MM.1S (cell line): ENCODE data around the gene TMPRSS15.

Experiments
- DNase-seq: peaks from one replicate; pipeline ENCODE4 v3.0.0-alpha.2; 2015
- H2AFZ ChIP-seq: fragments of 300-600 bp; sonication (generic); 2 replicates; pipeline ENCODE4 v1.6.0; 2016; ENCODE audit warnings: antibody characterized with exemption, low read length
- H3F3A ChIP-seq: fragments of 300-600 bp; sonication (generic); 2 replicates; pipeline ENCODE4 v1.6.1; 2016; ENCODE audit warnings: mild to moderate bottlenecking, antibody characterized with exemption, low read length, moderate library complexity, mixed read lengths; ENCODE audit not compliant: insufficient read depth
- H3K27ac ChIP-seq: fragments of 300-600 bp; sonication (generic); 2 replicates; pipeline ENCODE4 v1.5.1; 2016; ENCODE audit warnings: mild to moderate bottlenecking, low read length
- H3K27me3 ChIP-seq: fragments of 300-600 bp; sonication (generic); replicated peaks from 2 replicates; pipeline ENCODE4 v1.6.0; 2016; ENCODE audit warnings: low read length; ENCODE audit not compliant: insufficient read depth
- H3K36me3 ChIP-seq: fragments of 300-600 bp; sonication (generic); replicated peaks from 2 replicates; pipeline ENCODE4 v1.6.1; 2016; ENCODE audit warnings: mild to moderate bottlenecking, low read length, mixed read lengths; ENCODE audit not compliant: insufficient read depth
- H3K4me1 ChIP-seq: fragments of 300-600 bp; sonication (generic); 2 replicates; pipeline ENCODE4 v1.6.1; 2016; ENCODE audit warnings: low read length, mixed read lengths
- H3K4me2 ChIP-seq: fragments of 300-600 bp; sonication (generic); 2 replicates; pipeline ENCODE4 v1.6.0; 2016; ENCODE audit warnings: low read depth, low read length
- H3K4me3 ChIP-seq: fragments of 300-600 bp; sonication (generic); 2 replicates; pipeline ENCODE4 v1.5.1; 2016; ENCODE audit warnings: low read length, mixed read lengths
- H3K79me2 ChIP-seq: fragments of 300-600 bp; sonication (generic); 2 replicates; pipeline ENCODE4 v1.6.1; 2016; ENCODE audit warnings: mixed run types, low read length, mixed read lengths
- H3K9ac ChIP-seq: fragments of 300-600 bp; sonication (generic); 2 replicates; pipeline ENCODE4 v1.6.1; 2016; ENCODE audit warnings: low read length, mixed read lengths
- H3K9me2 ChIP-seq: fragments of 300-600 bp; sonication (generic); replicated peaks from 2 replicates; pipeline ENCODE4 v1.6.1; 2016; ENCODE audit warnings: mild to moderate bottlenecking, low read length, mixed read lengths; ENCODE audit not compliant: insufficient read depth
- H3K9me3 ChIP-seq: fragments of 300-600 bp; sonication (generic); replicated peaks from 2 replicates; pipeline ENCODE4 v1.6.1; 2016; ENCODE audit warnings: mild to moderate bottlenecking, low read length, mixed read lengths; ENCODE audit not compliant: insufficient read depth
- H4K20me1 ChIP-seq: fragments of 300-600 bp; sonication (generic); 2 replicates; pipeline ENCODE4 v1.6.1; 2016; ENCODE audit warnings: mild to moderate bottlenecking, low read length, moderate library complexity, mixed read lengths; ENCODE audit not compliant: insufficient read depth
- CTCF ChIP-seq: fragments of 300-600 bp; sonication (generic); IDR thresholded peaks from 2 replicates; pipeline ENCODE4 v1.5.1; 2016; ENCODE audit warnings: antibody characterized with exemption, low read length, mixed read lengths
- EZH2 ChIP-seq: fragments of 300-600 bp; sonication (generic); optimal IDR thresholded peaks from 2 replicates; pipeline ENCODE3; 2017; ENCODE audit warnings: low read depth, mild to moderate bottlenecking, antibody characterized with exemption, low read length, mixed read lengths
- EZH2phosphoT487 ChIP-seq: fragments of 300-600 bp; sonication (generic); IDR thresholded peaks from 2 replicates; pipeline ENCODE4 v1.6.1; 2018; ENCODE audit warnings: antibody characterized with exemption, low read length

Gene TMPRSS15

DNA sequence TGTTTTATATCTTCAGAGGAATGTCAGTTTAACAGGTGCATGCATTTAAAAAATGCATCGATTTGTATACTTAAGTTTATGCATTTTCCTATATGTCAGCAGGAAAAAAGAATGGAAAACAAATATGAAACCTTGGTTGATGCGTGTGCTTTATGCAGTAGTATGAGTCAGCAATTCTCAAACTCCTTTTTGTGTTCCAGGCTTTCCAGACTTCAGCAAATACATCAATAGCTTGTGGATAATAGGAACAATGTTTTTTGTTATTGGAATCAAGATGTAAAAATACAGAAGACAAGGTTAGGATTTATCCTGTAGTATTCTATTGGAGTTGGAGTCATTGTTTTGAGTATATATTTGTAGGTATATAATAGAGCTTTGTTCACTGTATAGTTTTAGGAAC lies 113.7 kb downstream of the TMPRSS15 start:
- Histone ChIP-seq H3K27me3 (no peaks in the 10 kb centered on the region), H4K20me1 (no peaks in the 10 kb centered on the region)
- no peak for DNase-seq

GRCh38 chr21:18285379-18285778 lies 118.2 kb downstream of the TMPRSS15 start:
- TF ChIP-seq CTCF: no peak
- TF ChIP-seq EZH2phosphoT487: no peak
- TF ChIP-seq EZH2: no peak
- no peaks in the 10 kb centered on the region for H3K9me2 ChIP-seq
- H3K4me1 ChIP-seq: peaks cover 38% of the 10 kb centered on the region
- H3K79me2 ChIP-seq: no peaks in the 10 kb centered on the region
- peak overlapping the region; percentile 64 for H3K4me2 ChIP-seq
- H3K9ac ChIP-seq: peak overlapping the region; percentile 55
- peak overlapping the region; percentile 29 for H3K4me3 ChIP-seq
- no peaks in the 10 kb centered on the region for H3K36me3 ChIP-seq
- no peaks in the 10 kb centered on the region for H3K27me3 ChIP-seq
- H3F3A ChIP-seq: peaks cover 22% of the 10 kb centered on the region
- DNase-seq: peak; percentile 86
- 0 out of 2 replicates have a peak overlapping the region, but pooled peaks have one; percentile 20 for H2AFZ ChIP-seq
- peak overlapping the region; percentile 94 for H3K27ac ChIP-seq
- H3K9me3 ChIP-seq: no peaks in the 10 kb centered on the region
- no peaks in the 10 kb centered on the region for H4K20me1 ChIP-seq

More for the DNA sequence above, 113.7 kb downstream of the TMPRSS15 start:
- H3K36me3 ChIP-seq: no peaks in the 10 kb centered on the region
- H3K79me2 ChIP-seq: no peaks in the 10 kb centered on the region
- H3K9me2 ChIP-seq: no peaks in the 10 kb centered on the region
- no peak overlapping the region for H3K4me2 ChIP-seq
- H2AFZ ChIP-seq: no peak overlapping the region
- TF ChIP-seq EZH2phosphoT487 (no peak), CTCF (no peak), EZH2 (no peak)
- no peak overlapping the region for H3K9ac ChIP-seq
- no peak overlapping the region for H3K4me3 ChIP-seq
- peaks cover 17% of the 10 kb centered on the region for H3F3A ChIP-seq
- H3K27ac ChIP-seq: no peak overlapping the region
- peaks cover 17% of the 10 kb centered on the region for H3K4me1 ChIP-seq
- H3K9me3 ChIP-seq: no peaks in the 10 kb centered on the region

DNA sequence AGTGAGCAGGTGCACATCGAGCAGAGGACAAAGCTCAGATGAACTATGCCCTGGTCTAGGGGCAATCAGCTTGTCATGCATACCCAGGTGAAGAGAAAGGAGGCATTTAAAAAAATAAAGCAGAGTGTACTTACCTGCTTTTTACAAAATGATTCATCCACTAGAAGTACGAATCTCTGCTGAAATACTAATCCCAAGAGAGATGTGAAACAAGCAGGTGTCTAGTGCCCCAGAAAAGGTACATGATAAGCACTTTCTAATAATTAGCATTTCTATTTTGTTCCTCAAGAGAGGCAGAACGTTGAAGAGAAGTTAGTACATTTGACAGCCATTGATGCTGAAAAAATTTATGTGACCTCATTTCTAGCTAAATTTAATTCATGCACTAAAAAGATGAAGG lies 127.8 kb downstream of the TMPRSS15 start:
- Histone ChIP-seq H3K79me2 (peaks cover 12% of the 10 kb centered on the region), H3K4me1 (peaks cover 24% of the 10 kb centered on the region), H3K27me3 (no peaks in the 10 kb centered on the region), H3K27ac (peak overlapping the region; percentile 97), H2AFZ (0 out of 2 replicates have a peak overlapping the region, but pooled peaks have one; percentile 36), H3K4me3 (peak overlapping the region; percentile 64), H3K9me3 (no peaks in the 10 kb centered on the region), H3K9ac (peak overlapping the region; percentile 84), H3K9me2 (no peaks in the 10 kb centered on the region), H3K4me2 (peak overlapping the region; percentile 85), H3K36me3 (no peaks in the 10 kb centered on the region), H3F3A (peaks cover 32% of the 10 kb centered on the region), H4K20me1 (no peaks in the 10 kb centered on the region)
- DNase-seq: peak; percentile 93
- no peak for TF ChIP-seq EZH2phosphoT487
- no peak for TF ChIP-seq EZH2
- no peak; the same call in 1 of the 2 replicates for TF ChIP-seq CTCF
